Naive thymus-derived CD4-positive, alpha-beta T cell (primary cell): ENCODE measurements around the gene TTC13. TPM values are rescaled to one million over a fixed set of nuclear protein-coding genes. Genes with fewer than 3 reads are reported as not detected.

Source experiments
- ATAC-seq: fragments of 150-1000 bp; cut with Tn5 transposase; 2 replicates; pipeline ENCODE4 v1.10.0; 2021; ENCODE audit warnings: mild to moderate bottlenecking, moderate library complexity
- CTCF ChIA-PET: fragments of 350-600 bp; sonication (Branson Sonifier 250); formaldehyde crosslinking; loops from one replicate; lab custom pipeline; 2021; ENCODE audit warnings: antibody characterized with exemption; lab: Charles Lee
- POLR2A ChIA-PET: fragments of 350-600 bp; sonication (Branson Sonifier 250); formaldehyde crosslinking; loops from one replicate; lab custom pipeline; 2021; ENCODE audit warnings: antibody characterized with exemption, inconsistent platforms; lab: Charles Lee
- DNase-seq, 9 donors: peaks; one replicate each; pipeline versions ENCODE4 v3.0.0 to v3.0.0-alpha.2; 2020 to 2022; ENCODE audit warnings: mixed read lengths in 1 of 9
- H3K27ac ChIP-seq: one replicate; pipeline ENCODE4 v1.7.0; 2013; ENCODE audit warnings: mild to moderate bottlenecking, low read depth, low read length, moderate library complexity
- H3K27me3 ChIP-seq, 2 donors: one replicate each; pipeline ENCODE4 v1.7.0; 2013; ENCODE audit warnings: low read length in 2 of 2, mild to moderate bottlenecking in 2 of 2, moderate library complexity in 2 of 2; ENCODE audit not compliant: control insufficient read depth in 2 of 2, insufficient read depth in 2 of 2
- H3K36me3 ChIP-seq, 3 experiments: 1 replicate in 2 of 3; 2 replicates in 1 of 3; pipeline ENCODE4 v1.7.0; 2013; ENCODE audit warnings: low read length in 3 of 3, mild to moderate bottlenecking in 3 of 3, moderate library complexity in 1 of 3; ENCODE audit not compliant: insufficient read depth in 3 of 3, control insufficient read depth in 2 of 3
- H3K4me1 ChIP-seq, 2 donors: one replicate each; pipeline ENCODE4 v1.7.0; 2013; ENCODE audit warnings: low read length in 2 of 2, mild to moderate bottlenecking in 2 of 2, moderate library complexity in 1 of 2; ENCODE audit not compliant: control insufficient read depth in 2 of 2, insufficient read depth in 2 of 2
- H3K4me3 ChIP-seq: 2 replicates; pipeline ENCODE4 v1.7.0; 2013; ENCODE audit warnings: mild to moderate bottlenecking, low read length
- H3K9me3 ChIP-seq, 3 experiments: 1 replicate in 2 of 3; 2 replicates in 1 of 3; pipeline ENCODE4 v1.7.0; 2013; ENCODE audit warnings: low read length in 3 of 3; ENCODE audit not compliant: control insufficient read depth in 2 of 3
- H3K27ac Mint-ChIP-seq, 9 donors: one replicate each; pipeline ENCODE4 v1.8.0; 2020 to 2022; ENCODE audit warnings: mixed read lengths in 9 of 9, mild to moderate bottlenecking in 8 of 9, moderate library complexity in 5 of 9, inconsistent platforms in 2 of 9
- H3K27me3 Mint-ChIP-seq, 5 donors: one replicate each; pipeline ENCODE4 v1.8.0; 2021 to 2022; ENCODE audit warnings: mixed read lengths in 5 of 5, mild to moderate bottlenecking in 1 of 5
- H3K36me3 Mint-ChIP-seq, 5 donors: one replicate each; pipeline ENCODE4 v1.8.0; 2020 to 2022; ENCODE audit warnings: mixed read lengths in 5 of 5, mild to moderate bottlenecking in 3 of 5, inconsistent platforms in 1 of 5
- H3K4me1 Mint-ChIP-seq, 7 donors: one replicate each; pipeline ENCODE4 v1.8.0; 2020 to 2022; ENCODE audit warnings: mixed read lengths in 7 of 7, mild to moderate bottlenecking in 3 of 7, inconsistent platforms in 1 of 7
- H3K4me3 Mint-ChIP-seq, 10 donors: one replicate each; pipeline ENCODE4 v1.8.0; 2020 to 2022; ENCODE audit warnings: mild to moderate bottlenecking in 10 of 10, mixed read lengths in 10 of 10, moderate library complexity in 6 of 10, inconsistent platforms in 2 of 10
- H3K9me3 Mint-ChIP-seq, 11 donors: one replicate each; pipeline ENCODE4 v1.8.0; 2020 to 2022; ENCODE audit warnings: mixed read lengths in 11 of 11, mild to moderate bottlenecking in 4 of 11, inconsistent platforms in 1 of 11, moderate library complexity in 1 of 11
- intact Hi-C, 2 donors: fragments of 100-400 bp; cut with micrococcal nuclease; formaldehyde crosslinking; loops; one replicate each; pipeline ENCODE4 v1.15.1; 2023
- polyA plus RNA-seq, 2 donors: library from polyadenylated mRNA; unstranded; fragments of 300-500 nt; fragmentation: Illumina TruSeq; gene quantifications; one replicate each; pipeline ENCODE4 v1.2.3, GENCODE V29; 2021
- total RNA-seq, 6 experiments: library from RNA in 5 of 6; stranded (reverse) in 5 of 6; gene quantifications; 1 replicate in 5 of 6; 2 replicates in 1 of 6; pipeline ENCODE4 v1.2.3 and lab custom pipeline; 2021 to 2026

TTC13 gene
- total and polyA plus RNA-seq, 7 experiments from 2014 or later = 9.9 to 54.6 (median 33.8) TPM

DNA sequence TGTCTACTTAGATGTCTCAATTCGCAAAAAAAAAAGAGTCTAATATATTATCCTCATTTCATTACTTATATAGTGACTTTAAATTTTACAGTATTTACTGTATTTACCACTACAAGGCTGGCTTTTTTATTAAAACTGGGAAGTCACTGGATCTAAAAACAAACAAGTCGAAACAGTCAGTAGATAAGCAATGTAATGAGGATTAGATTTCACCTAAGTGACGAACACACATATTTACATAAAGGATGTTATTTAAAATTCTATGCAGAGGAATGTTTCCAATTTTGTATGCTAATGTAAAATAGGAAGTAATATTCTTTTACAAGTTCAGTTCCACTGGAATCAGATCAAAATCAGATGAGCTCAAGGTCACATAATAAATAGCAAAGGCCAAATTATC lies 28.3 kb downstream of the TTC13 start:
- ATAC-seq = no peak
- Histone ChIP-seq H3K9me3 (no peaks in the 10 kb centered on the region), H3K4me1 (no peaks in the 10 kb centered on the region), H3K27me3 (no peaks in the 10 kb centered on the region), H3K4me3 (no peak overlapping the region), H3K36me3 (peaks cover 4 to 34% (median 4%) of the 10 kb centered on the region in 3 experiments), H3K27ac (no peak overlapping the region)
- Mint-ChIP-seq H3K4me3 (no peak overlapping the region), H3K4me1 (peaks cover 0 to 29% (median 9%) of the 10 kb centered on the region in 7 donors), H3K36me3 (peaks cover 10 to 59% (median 46%) of the 10 kb centered on the region in 5 donors), H3K27me3 (no peaks in the 10 kb centered on the region), H3K27ac (no peak overlapping the region), H3K9me3 (no peaks in the 10 kb centered on the region)
- intact Hi-C loops = no loop called here
- CTCF ChIA-PET = interaction anchor here (1.0 kb wide), 1 partner anchor 28 kb away, joined by 3 read pairs; the partner anchor contains the start of genes ARV1 and TTC13
- DNase-seq = no peak
- POLR2A ChIA-PET = no interaction called here

DNA sequence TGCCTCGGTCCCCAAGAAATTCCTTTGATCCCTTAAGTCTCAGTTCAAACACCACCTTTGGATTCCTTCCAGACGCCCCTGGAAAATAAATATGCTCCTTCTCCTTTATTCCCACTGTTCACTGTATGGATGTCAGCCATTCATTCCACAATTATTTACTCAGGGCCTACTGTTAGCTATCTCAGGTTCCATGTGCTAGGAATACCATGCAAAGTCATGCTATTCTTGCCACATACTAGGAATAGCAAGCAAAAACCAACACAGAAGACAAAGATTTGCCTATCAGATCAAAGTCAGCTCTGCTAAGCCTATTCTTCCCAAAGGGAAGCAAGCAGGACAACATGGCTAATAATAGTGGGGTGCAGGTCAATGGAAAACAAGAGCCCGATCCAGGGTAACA lies 29.8 kb downstream of the TTC13 start:
- Histone ChIP-seq H3K36me3 (peaks cover 4 to 30% (median 7%) of the 10 kb centered on the region in 3 experiments), H3K27me3 (no peaks in the 10 kb centered on the region), H3K4me1 (no peaks in the 10 kb centered on the region), H3K4me3 (no peak overlapping the region), H3K9me3 (no peaks in the 10 kb centered on the region), H3K27ac (no peak overlapping the region)
- H3K27me3 Mint-ChIP-seq = no peaks in the 10 kb centered on the region
- no peak overlapping the region for H3K27ac Mint-ChIP-seq
- ATAC-seq = no peak
- CTCF ChIA-PET = interaction anchor here (1.0 kb wide), 1 partner anchor 8 kb away, joined by 3 read pairs; no protein-coding TSS in a partner anchor
- peaks cover 0 to 22% (median 7%) of the 10 kb centered on the region in 7 donors for H3K4me1 Mint-ChIP-seq
- H3K36me3 Mint-ChIP-seq = peaks cover 10 to 61% (median 50%) of the 10 kb centered on the region in 5 donors
- H3K4me3 Mint-ChIP-seq = no peak overlapping the region
- intact Hi-C loops = no loop called here
- no peak for DNase-seq
- H3K9me3 Mint-ChIP-seq = no peaks in the 10 kb centered on the region
- POLR2A ChIA-PET = interaction anchor here (1.2 kb wide), 1 partner anchor 21 kb away, joined by 8 read pairs; no protein-coding TSS in a partner anchor

DNA sequence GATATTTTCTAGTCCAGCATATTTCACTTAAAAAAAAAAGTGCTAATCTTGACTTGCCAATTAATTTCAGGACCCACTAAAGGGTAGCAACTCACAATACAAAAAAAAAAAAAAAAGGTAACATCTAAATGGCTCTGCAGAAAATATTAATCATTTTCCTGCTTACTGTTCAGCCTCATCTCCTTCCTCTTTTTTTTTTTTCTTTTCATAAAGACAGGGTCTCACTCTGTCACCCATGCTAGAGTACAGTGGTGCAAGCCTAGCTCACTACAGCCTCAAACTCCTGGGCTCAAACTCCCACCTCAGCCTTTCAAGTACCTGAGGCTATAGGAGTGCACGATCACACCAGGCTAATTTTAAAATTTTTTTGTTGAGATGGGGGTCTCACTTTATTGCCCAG lies 30.4 kb downstream of the TTC13 start:
- H3K27me3 Mint-ChIP-seq = no peaks in the 10 kb centered on the region
- DNase-seq = no peak
- H3K36me3 Mint-ChIP-seq = peaks cover 10 to 59% (median 47%) of the 10 kb centered on the region in 5 donors
- Histone ChIP-seq H3K4me1 (no peaks in the 10 kb centered on the region), H3K9me3 (no peaks in the 10 kb centered on the region), H3K27me3 (no peaks in the 10 kb centered on the region), H3K4me3 (no peak overlapping the region), H3K36me3 (peaks cover 4 to 28% (median 4%) of the 10 kb centered on the region in 3 experiments), H3K27ac (no peak overlapping the region)
- intact Hi-C loops = no loop called here
- POLR2A ChIA-PET = no interaction called here
- H3K27ac Mint-ChIP-seq = peak overlapping the region in 1 of 9 donors; percentile 59
- H3K4me1 Mint-ChIP-seq = peaks cover 0 to 22% (median 7%) of the 10 kb centered on the region in 7 donors
- ATAC-seq = no peak
- no peaks in the 10 kb centered on the region for H3K9me3 Mint-ChIP-seq
- CTCF ChIA-PET = no interaction called here
- H3K4me3 Mint-ChIP-seq = no peak overlapping the region

DNA sequence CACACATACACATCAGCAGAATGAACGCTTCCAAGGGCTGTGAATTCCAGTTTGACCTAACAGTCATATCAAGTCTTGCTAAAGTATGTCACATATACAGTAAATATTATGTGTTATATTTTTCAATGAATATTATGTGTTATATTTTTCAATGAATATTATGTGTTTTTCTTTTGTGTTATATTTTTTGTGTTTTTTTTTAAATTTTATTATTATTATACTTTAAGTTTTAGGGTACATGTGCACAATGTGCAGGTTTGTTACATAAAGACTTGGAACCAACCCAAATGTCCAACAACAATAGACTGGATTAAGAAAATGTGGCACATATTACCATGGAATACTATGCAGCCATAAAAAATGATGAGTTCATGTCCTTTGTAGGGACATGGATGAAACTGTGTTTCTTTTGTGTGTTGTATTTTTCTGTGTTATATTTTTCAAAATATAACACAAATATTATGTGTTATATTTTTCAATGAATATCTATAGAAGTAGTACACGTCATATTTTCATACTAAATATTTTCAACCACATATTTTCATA lies 35.5 kb downstream of the TTC13 start:
- Mint-ChIP-seq H3K36me3 (peaks cover 8 to 54% (median 42%) of the 10 kb centered on the region in 5 donors), H3K4me1 (peaks cover 4 to 21% (median 10%) of the 10 kb centered on the region in 7 donors), H3K27me3 (no peaks in the 10 kb centered on the region), H3K9me3 (no peaks in the 10 kb centered on the region), H3K4me3 (no peak overlapping the region), H3K27ac (peak overlapping the region in 1 of 9 donors; percentile 31)
- ATAC-seq = no peak
- H3K4me1 ChIP-seq = no peaks in the 10 kb centered on the region
- H3K9me3 ChIP-seq = no peaks in the 10 kb centered on the region
- no peak overlapping the region for H3K27ac ChIP-seq
- no peaks in the 10 kb centered on the region for H3K27me3 ChIP-seq
- H3K4me3 ChIP-seq = no peak overlapping the region
- H3K36me3 ChIP-seq = peaks cover 4 to 32% (median 4%) of the 10 kb centered on the region in 3 experiments
- no peak for DNase-seq
- intact Hi-C loops = no loop called here
- POLR2A ChIA-PET = interaction anchor here (0.6 kb wide), 1 partner anchor 18 kb away, joined by 3 read pairs; no protein-coding TSS in a partner anchor
- CTCF ChIA-PET = no interaction called here

DNA sequence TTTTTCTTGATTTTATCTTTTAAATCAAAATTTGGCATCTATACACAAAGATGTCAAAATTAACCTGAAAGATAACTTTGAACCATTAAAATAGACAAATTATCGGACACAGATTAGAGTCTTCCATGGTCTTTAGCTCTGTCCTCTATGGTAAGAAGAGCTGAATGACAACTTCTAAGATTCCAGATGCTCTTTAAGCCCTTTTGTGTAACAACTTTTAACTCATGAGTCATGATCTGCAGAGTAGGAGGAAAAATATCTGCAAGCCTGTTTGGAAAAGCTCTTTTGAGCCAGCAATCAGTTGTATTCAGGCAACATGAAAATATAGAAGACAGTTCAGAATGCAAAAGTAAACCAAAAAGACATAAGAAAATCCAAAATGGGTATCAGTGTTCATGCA lies 37.8 kb downstream of the TTC13 start:
- H3K36me3 ChIP-seq = peaks cover 4 to 34% (median 9%) of the 10 kb centered on the region in 3 experiments

DNA sequence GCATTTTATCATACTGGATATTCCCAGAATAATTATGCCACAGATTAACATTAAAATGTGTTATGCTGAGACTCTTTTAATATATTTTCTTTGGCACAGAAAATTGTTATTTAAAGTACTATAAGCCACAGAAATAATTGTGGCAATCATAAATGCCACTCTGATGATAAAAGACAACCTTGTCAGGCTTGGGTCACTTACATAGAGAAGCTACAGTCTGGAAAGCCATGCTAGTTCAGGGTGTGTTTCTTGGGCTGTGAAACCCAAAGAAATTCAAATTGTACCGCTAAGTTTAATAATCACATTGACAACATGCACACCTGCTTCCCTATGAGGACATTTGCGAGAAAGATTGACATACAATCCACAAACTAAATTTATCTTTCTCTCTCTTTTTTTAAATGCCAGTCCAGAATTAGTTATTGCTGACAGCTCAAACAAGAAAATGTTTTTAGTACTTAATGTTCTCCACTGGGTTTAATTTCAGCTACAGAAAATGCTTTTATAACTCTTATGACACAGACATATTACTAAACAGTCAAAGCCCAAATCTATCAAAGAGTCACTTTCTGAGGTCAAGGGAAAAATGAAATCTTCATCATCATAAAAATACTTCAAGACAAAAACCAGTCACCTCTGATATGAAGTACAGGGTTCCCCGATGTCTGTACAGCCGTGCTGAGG lies 38.7 kb downstream of the TTC13 start:
- Mint-ChIP-seq H3K27me3 (no peaks in the 10 kb centered on the region), H3K27ac (peak overlapping the region in 1 of 9 donors; percentile 10), H3K4me1 (peaks cover 4 to 22% (median 10%) of the 10 kb centered on the region in 7 donors), H3K36me3 (peaks cover 8 to 50% (median 30%) of the 10 kb centered on the region in 5 donors), H3K4me3 (no peak overlapping the region), H3K9me3 (no peaks in the 10 kb centered on the region)
- peaks cover 4 to 34% (median 9%) of the 10 kb centered on the region in 3 experiments for H3K36me3 ChIP-seq
- ChIA-PET CTCF (interaction anchor here (0.7 to 1.2 kb wide), 2 partner anchors 9 to 40 kb away, joined by 3 read pairs; no protein-coding TSS in a partner anchor), POLR2A (no interaction called here)
- no peak overlapping the region for H3K4me3 ChIP-seq
- intact Hi-C loops = loop anchor here in 1 of 2 donors (5.0 kb wide), 1 partner anchor 37 kb away; the partner anchor contains the start of genes ARV1 and TTC13
- H3K4me1 ChIP-seq = no peaks in the 10 kb centered on the region
- no peak overlapping the region for H3K27ac ChIP-seq
- DNase-seq = no peak
- ATAC-seq = no peak
- H3K9me3 ChIP-seq = no peaks in the 10 kb centered on the region
- no peaks in the 10 kb centered on the region for H3K27me3 ChIP-seq

More for the DNA sequence above, 37.8 kb downstream of the TTC13 start:
- Mint-ChIP-seq H3K27me3 (no peaks in the 10 kb centered on the region), H3K9me3 (no peaks in the 10 kb centered on the region), H3K27ac (peak overlapping the region in 1 of 9 donors; percentile 3), H3K4me1 (peaks cover 0 to 18% (median 6%) of the 10 kb centered on the region in 7 donors), H3K4me3 (no peak overlapping the region), H3K36me3 (peaks cover 8 to 50% (median 29%) of the 10 kb centered on the region in 5 donors)
- Histone ChIP-seq H3K27ac (no peak overlapping the region), H3K4me3 (no peak overlapping the region), H3K27me3 (no peaks in the 10 kb centered on the region), H3K9me3 (no peaks in the 10 kb centered on the region), H3K4me1 (no peaks in the 10 kb centered on the region)
- ChIA-PET CTCF (interaction anchor here (1.2 kb wide), 1 partner anchor 8 kb away, joined by 3 read pairs; no protein-coding TSS in a partner anchor), POLR2A (no interaction called here)
- DNase-seq = no peak
- intact Hi-C loops = no loop called here
- ATAC-seq = no peak
